HG03432 (cell line): ENCODE data around the gene SERPINE1.
"Not testable (repeated sequence)": the region's sequence is repeated elsewhere in the genome, so short reads cannot be mapped to it uniquely, and the experiment has no call there.

Source experiments
- ATAC-seq: cut with Tn5 transposase; IDR thresholded peaks from one replicate; pipeline ENCODE4 v1.9.1; 2021; ENCODE audit warnings: mild to moderate bottlenecking, moderate library complexity; ENCODE audit not compliant: unreplicated experiment

Gene SERPINE1

GRCh38 chr7:101126651-101127459 lies at the start of gene SERPINE1:
Gene SERPINE1 (plus strand): TSS chr7:101127104. CDS start chr7:101128394, 1,290 bp downstream.
- no peak for ATAC-seq

- peak; percentile 72 for ATAC-seq
These were observed 49.4 kb upstream of the SERPINE1 start for GRCh38 chr7:101077303-101078086.

GRCh38 chr7:101081432-101081831 lies 45.5 kb upstream of the SERPINE1 start:
- no peak for ATAC-seq

GRCh38 chr7:101084865-101085161 lies 42.1 kb upstream of the SERPINE1 start:
- ATAC-seq = no peak

- peak; percentile 86 for ATAC-seq
These were observed 41.5 kb upstream of the SERPINE1 start, which contains the start of gene TRIM56 for GRCh38 chr7:101085162-101085964. Gene TRIM56 (plus strand): TSS chr7:101085481. CDS start chr7:101087313, 1,832 bp downstream.

- no peak for ATAC-seq
These were observed 39.4 kb upstream of the SERPINE1 start for GRCh38 chr7:101087334-101088068.

GRCh38 chr7:101088069-101088425 lies 38.9 kb upstream of the SERPINE1 start:
- no peak for ATAC-seq

GRCh38 chr7:101088858-101089529 lies 37.9 kb upstream of the SERPINE1 start:
- ATAC-seq = no peak

GRCh38 chr7:101089876-101090275 lies 37.0 kb upstream of the SERPINE1 start:
- no peak for ATAC-seq

GRCh38 chr7:101092266-101092905 lies 34.5 kb upstream of the SERPINE1 start:
- ATAC-seq = not testable (repeated sequence)

GRCh38 chr7:101093906-101094305 lies 33.0 kb upstream of the SERPINE1 start:
- no peak for ATAC-seq

- ATAC-seq = no peak
These were observed 32.5 kb upstream of the SERPINE1 start for GRCh38 chr7:101094376-101094775.

GRCh38 chr7:101094791-101095375 lies 32.0 kb upstream of the SERPINE1 start:
- ATAC-seq = no peak

- ATAC-seq = no peak
These were observed 30.5 kb upstream of the SERPINE1 start for GRCh38 chr7:101096331-101096956.

GRCh38 chr7:101096957-101097347 lies 30.0 kb upstream of the SERPINE1 start:
- ATAC-seq = no peak

GRCh38 chr7:101097561-101097960 lies 29.3 kb upstream of the SERPINE1 start:
- ATAC-seq = no peak

- no peak for ATAC-seq
These were observed 26.7 kb upstream of the SERPINE1 start for GRCh38 chr7:101099969-101100781.
